RWPE2 (cell line): Measurements from ENCODE around the gene EIF1.
"Not testable (repeated sequence)": the region's sequence is repeated elsewhere in the genome, so short reads cannot be mapped to it uniquely, and the experiment has no call there.

Source experiments
- ATAC-seq: fragments of 200-7000 bp; cut with Tn5 transposase; 3 replicates; pipeline ENCODE4 v1.9.1; 2021; ENCODE audit warnings: low read depth
- DNase-seq: peaks from one replicate; pipeline ENCODE4 v3.0.0-alpha.2; 2020; ENCODE audit warnings: low spot score
- H3K27ac ChIP-seq: fragments of 450-650 bp; 2 replicates; pipeline ENCODE4 v1.5.1; 2017; ENCODE audit warnings: mild to moderate bottlenecking; ENCODE audit not compliant: poor library complexity, severe bottlenecking
- H3K27me3 ChIP-seq: fragments of 250-450 bp; sonication (Bioruptor Pico); 2 replicates; pipeline ENCODE4 v1.5.1; 2021; ENCODE audit warnings: mild to moderate bottlenecking, moderate library complexity; ENCODE audit not compliant: insufficient read depth, poor library complexity, severe bottlenecking
- H3K36me3 ChIP-seq: fragments of 250-450 bp; sonication (Bioruptor Pico); 2 replicates; pipeline ENCODE4 v1.5.1; 2020; ENCODE audit warnings: low read depth, mild to moderate bottlenecking, moderate library complexity
- H3K4me1 ChIP-seq: fragments of 250-450 bp; sonication (Bioruptor Pico); 2 replicates; pipeline ENCODE4 v1.5.1; 2021; ENCODE audit warnings: mild to moderate bottlenecking, moderate library complexity; ENCODE audit not compliant: insufficient read depth, poor library complexity, severe bottlenecking
- H3K4me3 ChIP-seq: fragments of 250-450 bp; sonication (Bioruptor Pico); 2 replicates; pipeline ENCODE4 v1.5.1; 2021; ENCODE audit warnings: mild to moderate bottlenecking, moderate library complexity; ENCODE audit not compliant: severe bottlenecking
- H3K9me3 ChIP-seq: fragments of 250-450 bp; sonication (Bioruptor Pico); 2 replicates; pipeline ENCODE4 v1.5.1; 2021; ENCODE audit warnings: mild to moderate bottlenecking, moderate library complexity; ENCODE audit not compliant: severe bottlenecking
- CTCF ChIP-seq: fragments of 450-650 bp; IDR thresholded peaks from one replicate; pipeline ENCODE4 v1.5.1; 2017; ENCODE audit warnings: mild to moderate bottlenecking, moderate library complexity; ENCODE audit not compliant: poor library complexity, severe bottlenecking

Gene EIF1

DNA sequence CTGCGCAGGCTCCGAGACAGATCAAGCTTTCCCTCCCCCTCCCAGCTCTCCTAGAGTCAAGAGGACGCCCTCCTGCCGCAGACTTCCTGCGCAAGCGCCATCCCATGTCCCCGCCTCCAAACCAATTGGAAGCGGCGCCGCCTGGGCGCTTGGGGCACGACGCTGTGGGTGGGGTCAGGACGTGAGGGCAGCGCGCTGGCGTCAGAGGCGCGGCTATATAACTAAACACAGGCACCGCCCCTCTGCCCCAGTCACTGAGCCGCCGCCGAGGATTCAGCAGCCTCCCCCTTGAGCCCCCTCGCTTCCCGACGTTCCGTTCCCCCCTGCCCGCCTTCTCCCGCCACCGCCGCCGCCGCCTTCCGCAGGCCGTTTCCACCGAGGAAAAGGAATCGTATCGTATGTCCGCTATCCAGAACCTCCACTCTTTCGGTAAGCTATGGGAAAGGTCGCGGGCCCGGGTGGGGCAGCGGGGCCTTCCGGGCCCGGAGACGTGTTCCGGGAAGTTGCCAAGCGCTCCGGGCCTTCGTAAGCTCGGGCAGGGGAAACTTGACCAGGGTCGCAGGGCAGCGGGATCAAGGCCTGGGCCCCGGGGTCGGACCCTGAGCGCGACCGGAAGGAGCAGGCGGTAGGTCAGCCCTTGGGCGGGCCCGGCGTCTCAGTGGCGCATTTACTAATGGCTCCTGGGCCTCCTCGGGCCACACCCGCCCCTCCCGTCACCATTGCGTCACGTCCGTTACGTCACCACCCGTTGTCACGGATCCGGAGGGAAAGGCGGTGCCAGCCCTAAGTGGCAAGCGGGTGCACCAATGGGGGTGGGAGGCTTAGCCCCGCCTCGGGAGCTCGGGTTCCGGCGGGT lies at the start of gene EIF1:
EIF1 (plus strand) TSS at position 245 of the 856 bp plus-strand sequence; CDS start at position 399, 154 bp downstream.
- peak; percentile 71 for ATAC-seq
- TF ChIP-seq CTCF: no peak
- no peaks in the 10 kb centered on the region for H3K9me3 ChIP-seq

DNA sequence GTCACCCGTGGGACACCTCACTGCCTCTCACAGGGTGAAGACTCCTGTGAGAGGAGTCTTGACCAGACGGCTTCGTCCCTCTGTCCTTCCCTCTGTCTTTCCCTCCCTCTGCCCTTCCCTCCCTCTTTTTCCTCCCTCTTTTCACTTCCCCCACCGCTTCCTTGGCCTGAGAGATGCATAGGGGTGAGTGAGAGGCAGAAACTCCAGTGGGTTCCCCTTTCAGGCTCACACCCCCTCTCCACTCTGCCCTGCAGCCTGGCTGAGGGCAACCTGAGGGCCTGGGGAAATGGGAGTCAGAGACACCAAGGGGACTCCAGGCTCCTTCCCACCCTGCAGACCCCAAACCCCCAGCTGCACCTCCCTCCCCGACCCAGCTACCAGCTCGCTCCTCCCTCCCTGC lies 49.7 kb upstream of the EIF1 start:
- H3K4me3 ChIP-seq: no peak overlapping the region
- H3K27ac ChIP-seq: no peak overlapping the region
- H3K27me3 ChIP-seq: no peaks in the 10 kb centered on the region
- no peaks in the 10 kb centered on the region for H3K36me3 ChIP-seq
- ATAC-seq: no peak
- no peak for DNase-seq
- no peaks in the 10 kb centered on the region for H3K4me1 ChIP-seq
- no peaks in the 10 kb centered on the region for H3K9me3 ChIP-seq
- no peak for TF ChIP-seq CTCF

More for the DNA sequence above, at the start of gene EIF1:
- Histone ChIP-seq H3K27ac (peak within 1 kb of the TSS; percentile 88), H3K36me3 (peaks cover 44% of the 10 kb centered on the region), H3K4me3 (peak within 1 kb of the TSS; percentile 98), H3K4me1 (peaks cover 3% of the 10 kb centered on the region), H3K27me3 (no peaks in the 10 kb centered on the region)
- peak; percentile 99 for DNase-seq

GRCh38 chr17:41639492-41640473 lies 48.9 kb upstream of the EIF1 start:
- H3K27ac ChIP-seq: no peak overlapping the region
- DNase-seq: no peak

DNA sequence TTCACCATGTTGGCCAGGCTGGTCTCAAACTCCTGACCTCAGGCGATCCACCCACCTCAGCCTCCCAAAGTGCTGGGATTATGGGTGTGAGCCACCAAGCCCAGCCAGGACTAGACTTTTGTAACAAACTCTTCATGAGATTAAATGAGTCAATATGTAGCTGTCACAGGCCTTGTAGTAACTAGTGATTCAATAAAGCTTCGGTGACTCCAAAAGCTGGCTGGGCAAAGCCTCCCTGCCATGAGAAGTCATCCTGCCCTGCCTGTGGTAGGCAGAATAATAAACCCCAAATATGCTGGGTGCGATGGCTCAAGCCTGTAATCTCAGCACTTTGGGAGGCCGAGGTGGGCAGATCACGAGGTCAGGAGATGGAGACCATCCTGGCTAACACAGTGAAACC lies 48.1 kb upstream of the EIF1 start:
- ATAC-seq, H3K4me3 ChIP-seq, H3K27me3 ChIP-seq, DNase-seq, H3K36me3 ChIP-seq, H3K9me3 ChIP-seq, H3K4me1 ChIP-seq, H3K27ac ChIP-seq: not testable (repeated sequence)

More at GRCh38 chr17:41639492-41640473, 48.9 kb upstream of the EIF1 start:
- Histone ChIP-seq H3K9me3 (no peaks in the 10 kb centered on the region), H3K27me3 (no peaks in the 10 kb centered on the region), H3K4me3 (no peak overlapping the region), H3K4me1 (no peaks in the 10 kb centered on the region), H3K36me3 (no peaks in the 10 kb centered on the region)
- ATAC-seq: no peak
- no peak for TF ChIP-seq CTCF
